SHP77 treated with DMSO at 0.1 percent for 48 hours (cell line): ENCODE measurements around the gene RERE.

Experiments
- DNase-seq: peaks from one replicate; lab custom pipeline; 2025; lab: John Stamatoyannopoulos, UW

The RERE gene

GRCh38 chr1:8329439-8329838 is 488.0 kb downstream of the RERE start:
- DNase-seq, result no peak

- DNase-seq, result no peak
Observed at GRCh38 chr1:8328271-8328670, 489.2 kb downstream of the RERE start.

GRCh38 chr1:8326265-8326664 is 491.2 kb downstream of the RERE start:
- no peak for DNase-seq

- DNase-seq, result no peak
Observed at GRCh38 chr1:8325771-8326170, 491.7 kb downstream of the RERE start.

- no peak for DNase-seq
Observed at GRCh38 chr1:8324176-8324810, 493.1 kb downstream of the RERE start.

GRCh38 chr1:8323706-8324105 is 493.7 kb downstream of the RERE start:
- no peak for DNase-seq

GRCh38 chr1:8321612-8322011 is 495.8 kb downstream of the RERE start:
- DNase-seq, result no peak

GRCh38 chr1:8318436-8318835 is 499.0 kb downstream of the RERE start:
- no peak for DNase-seq

- peak; percentile 8 for DNase-seq
Observed at GRCh38 chr1:8317647-8318381, 499.6 kb downstream of the RERE start, which contains the start of gene SLC45A1. Gene SLC45A1, plus strand, starts transcription at chr1:8318114. Its CDS starts 6,216 bp downstream, at chr1:8324330.

- no peak for DNase-seq
Observed at GRCh38 chr1:8315573-8316475, 501.6 kb downstream of the RERE start.

- peak; percentile 58 for DNase-seq
Observed at GRCh38 chr1:8314346-8315280, 502.8 kb downstream of the RERE start.

GRCh38 chr1:8313231-8313630 is 504.2 kb downstream of the RERE start:
- DNase-seq, result no peak

GRCh38 chr1:8312235-8313218 is 504.9 kb downstream of the RERE start:
- DNase-seq, result no peak

- DNase-seq, result no peak
Observed at GRCh38 chr1:8311068-8311718, 506.2 kb downstream of the RERE start.

- no peak for DNase-seq
Observed at GRCh38 chr1:8307628-8308027, 509.8 kb downstream of the RERE start.

GRCh38 chr1:8303876-8304275 is 513.6 kb downstream of the RERE start:
- DNase-seq, result no peak

- no peak for DNase-seq
Observed at GRCh38 chr1:8303141-8303540, 514.3 kb downstream of the RERE start.
